Psoas muscle (tissue), 8 donors: ENCODE results near the gene FLYWCH1. TPM values are rescaled to one million over a fixed set of nuclear protein-coding genes. Genes with fewer than 3 reads are reported as not detected.
"Not testable (repeated sequence)": the region's sequence is repeated elsewhere in the genome, so short reads cannot be mapped to it uniquely, and the experiment has no call there.

Experiments used
- ATAC-seq, 4 donors: fragments of 200-7000 bp; cut with Tn5 transposase; one replicate each; pipeline ENCODE4 v1.9.1; 2020; ENCODE audit warnings: moderate library complexity in 3 of 4, mild to moderate bottlenecking in 2 of 4
- DNase-seq, 2 donors: peaks; one replicate each; pipeline ENCODE4 v3.0.0-alpha.2; 2020
- H3K27ac ChIP-seq: fragments of 200-600 bp; one replicate; pipeline ENCODE4 v1.8.0; 2022
- H3K27me3 ChIP-seq, 3 donors: fragments of 200-600 bp in 1 of 3; one replicate each; pipeline versions ENCODE4 v1.6.1 to v1.8.0; 2013 to 2022; ENCODE audit warnings: low read length in 2 of 3, mild to moderate bottlenecking in 2 of 3, moderate library complexity in 1 of 3; ENCODE audit not compliant: insufficient read depth in 3 of 3
- H3K36me3 ChIP-seq, 2 donors: fragments of 200-600 bp in 1 of 2; one replicate each; pipeline versions ENCODE4 v1.6.1 to v1.8.0; 2013 to 2022; ENCODE audit warnings: low read depth in 1 of 2, mild to moderate bottlenecking in 1 of 2, moderate library complexity in 1 of 2; ENCODE audit not compliant: insufficient read depth in 1 of 2
- H3K4me1 ChIP-seq: fragments of 200-600 bp; one replicate; pipeline ENCODE4 v1.8.0; 2022
- H3K4me3 ChIP-seq: fragments of 200-600 bp; one replicate; pipeline ENCODE4 v1.8.0; 2022; ENCODE audit warnings: mild to moderate bottlenecking
- H3K9me3 ChIP-seq: fragments of 200-600 bp; one replicate; pipeline ENCODE4 v1.8.0; 2022
- CTCF ChIP-seq: fragments of 200-600 bp; IDR thresholded peaks from one replicate; pipeline ENCODE4 v1.8.0; 2022; ENCODE audit warnings: antibody characterized with exemption
- WGBS, 3 donors: extraction: QIAGEN DNeasy Blood & Tissue Kit; methylation state at CpG; one replicate each; pipeline versions ENCODE4 v1.1.6 to v1.1.7; 2013; 5-methylcytosine and 5-hydroxymethylcytosine counted together
- intact Hi-C, 2 donors: fragments of 100-400 bp; cut with DNase I; formaldehyde crosslinking; loops; one replicate each; pipeline versions ENCODE4 v1.11.0 to v1.14.2; 2022
- polyA plus RNA-seq, 3 donors: library from polyadenylated mRNA; stranded (reverse); fragments of 200-250 nt; gene quantifications; one replicate each; pipeline ENCODE4 v1.2.3, GENCODE V29; 2013
- total RNA-seq, 4 donors: library from RNA; stranded (reverse); fragmentation: NEBNext Ultra II Directional in 2 of 4; extraction: Animal tissue kit (Norgen Biotek cat#: 25700) in 2 of 4; gene quantifications; one replicate each; pipeline versions ENCODE4 v1.2.1 to v1.2.4, GENCODE V29; 2021 to 2023
- donor health status: healthy with polysubstance abuse.
- donor health status: DM: no; HTN: no; CAD: no; lungs with moderate emphysema.
- donor health status: Bipolar disorder and iron deficiency.
- donor health status: healthy.
- donor health status: DM: yes; HTN: yes; CAD: no.
- donor health status: DM: no; HTN: no; CAD: no.
- donor health status: DM: no; HTN: no; CAD: no.
- donor health status: DM: yes; HTN: yes; CAD: no.

FLYWCH1 gene
- total and polyA plus RNA-seq, 7 donors: 21.2 to 65.2 (median 38.2) TPM

GRCh38 chr16:2928796-2929195, 17.1 kb downstream of the FLYWCH1 start:
- TF ChIP-seq CTCF: no peak
- Histone ChIP-seq H3K4me3 (no peak overlapping the region), H3K4me1 (peaks cover 6% of the 10 kb centered on the region), H3K9me3 (no peaks in the 10 kb centered on the region), H3K36me3 (peaks cover 0 to 50% of the 10 kb centered on the region in 2 donors), H3K27me3 (no peaks in the 10 kb centered on the region), H3K27ac (no peak overlapping the region)
- ATAC-seq: no peak
- intact Hi-C loops: no loop called here
- 72 to 91% (median 83%) methylated on average over 11 of the region's 11 CpGs for WGBS, 3 donors
- no peak for DNase-seq

GRCh38 chr16:2929693-2930092, 18.0 kb downstream of the FLYWCH1 start:
- WGBS, 3 donors: 89 to 94% (median 94%) methylated on average over 14 of the region's 14 CpGs
- Histone ChIP-seq H3K27ac (no peak overlapping the region), H3K9me3 (no peaks in the 10 kb centered on the region), H3K27me3 (no peaks in the 10 kb centered on the region), H3K36me3 (peaks cover 0 to 58% of the 10 kb centered on the region in 2 donors), H3K4me1 (peaks cover 6% of the 10 kb centered on the region), H3K4me3 (no peak overlapping the region)
- intact Hi-C loops: no loop called here
- ATAC-seq: no peak
- no peak for TF ChIP-seq CTCF
- no peak for DNase-seq

GRCh38 chr16:2930236-2930635, 18.5 kb downstream of the FLYWCH1 start:
- 90 to 93% (median 93%) methylated on average over 15 of the region's 15 CpGs for WGBS, 3 donors
- no peaks in the 10 kb centered on the region for H3K9me3 ChIP-seq
- intact Hi-C loops: no loop called here
- peaks cover 0 to 58% of the 10 kb centered on the region in 2 donors for H3K36me3 ChIP-seq
- DNase-seq (no peak), ATAC-seq (no peak)
- H3K27ac ChIP-seq: no peak overlapping the region
- H3K4me3 ChIP-seq: no peak overlapping the region
- peaks cover 6% of the 10 kb centered on the region for H3K4me1 ChIP-seq
- TF ChIP-seq CTCF: no peak
- H3K27me3 ChIP-seq: no peaks in the 10 kb centered on the region

- H3K4me1 ChIP-seq, H3K4me3 ChIP-seq, DNase-seq, H3K27ac ChIP-seq, H3K27me3 ChIP-seq, H3K9me3 ChIP-seq, intact Hi-C loops, ATAC-seq: not testable (repeated sequence)
- 90 to 93% (median 93%) methylated on average over 13 of the region's 13 CpGs for WGBS, 3 donors
- H3K36me3 ChIP-seq: peaks cover 0 to 68% of the 10 kb centered on the region in 2 donors
Measured at GRCh38 chr16:2931231-2931914, 19.6 kb downstream of the FLYWCH1 start.

GRCh38 chr16:2933136-2933535, 21.4 kb downstream of the FLYWCH1 start:
- no peak for TF ChIP-seq CTCF
- H3K27me3 ChIP-seq: no peaks in the 10 kb centered on the region
- H3K4me3 ChIP-seq: no peak overlapping the region
- WGBS, 3 donors: 91 to 94% (median 91%) methylated on average over 29 to 30 of the region's 30 CpGs
- H3K36me3 ChIP-seq: peaks cover 4 to 85% of the 10 kb centered on the region in 2 donors
- intact Hi-C loops: no loop called here
- H3K4me1 ChIP-seq: no peaks in the 10 kb centered on the region
- no peak overlapping the region for H3K27ac ChIP-seq
- DNase-seq (no peak), ATAC-seq (no peak)
- no peaks in the 10 kb centered on the region for H3K9me3 ChIP-seq
